ENCODE measurements around the gene ARHGEF40.

DNA sequence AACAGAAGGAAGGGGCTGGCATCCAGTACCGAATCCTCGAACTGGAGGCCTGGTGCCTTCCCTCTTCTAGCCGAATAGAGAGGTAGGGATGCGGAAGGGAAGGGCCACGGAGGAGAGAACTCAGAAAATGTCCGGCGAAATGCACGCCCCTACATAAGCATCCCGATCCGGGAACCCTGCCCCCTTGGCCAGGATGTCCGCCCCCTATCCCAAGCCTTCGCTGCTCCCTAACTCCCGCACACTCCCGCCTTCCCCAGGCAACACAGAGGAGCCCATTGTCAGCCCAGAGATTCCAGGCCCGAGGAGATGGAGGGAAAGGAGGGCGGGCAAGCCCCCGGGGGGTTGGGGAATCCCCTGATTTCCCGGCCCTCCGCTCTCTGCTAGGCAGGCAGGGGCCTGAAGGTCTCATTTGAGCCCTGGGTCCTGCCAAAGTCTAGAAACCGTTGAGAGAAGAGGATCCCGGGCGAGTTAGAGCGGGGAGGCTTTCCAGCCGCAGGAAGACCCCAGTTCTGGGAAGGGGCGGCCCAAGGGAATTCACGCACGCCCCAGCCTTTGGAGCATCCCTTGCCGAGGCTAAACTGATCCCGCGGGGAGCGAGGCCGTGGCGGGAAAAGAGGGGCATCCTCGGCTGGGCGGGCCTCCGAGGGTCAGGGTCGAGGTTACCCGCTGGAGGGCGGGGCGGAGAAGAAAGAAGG is 569 bp upstream of the ARHGEF40 start:
- TF ChIP-seq POLR2A (IDR thresholded peaks at IDR 0.05) = no peak
- TF ChIP-seq, protein P1, sequence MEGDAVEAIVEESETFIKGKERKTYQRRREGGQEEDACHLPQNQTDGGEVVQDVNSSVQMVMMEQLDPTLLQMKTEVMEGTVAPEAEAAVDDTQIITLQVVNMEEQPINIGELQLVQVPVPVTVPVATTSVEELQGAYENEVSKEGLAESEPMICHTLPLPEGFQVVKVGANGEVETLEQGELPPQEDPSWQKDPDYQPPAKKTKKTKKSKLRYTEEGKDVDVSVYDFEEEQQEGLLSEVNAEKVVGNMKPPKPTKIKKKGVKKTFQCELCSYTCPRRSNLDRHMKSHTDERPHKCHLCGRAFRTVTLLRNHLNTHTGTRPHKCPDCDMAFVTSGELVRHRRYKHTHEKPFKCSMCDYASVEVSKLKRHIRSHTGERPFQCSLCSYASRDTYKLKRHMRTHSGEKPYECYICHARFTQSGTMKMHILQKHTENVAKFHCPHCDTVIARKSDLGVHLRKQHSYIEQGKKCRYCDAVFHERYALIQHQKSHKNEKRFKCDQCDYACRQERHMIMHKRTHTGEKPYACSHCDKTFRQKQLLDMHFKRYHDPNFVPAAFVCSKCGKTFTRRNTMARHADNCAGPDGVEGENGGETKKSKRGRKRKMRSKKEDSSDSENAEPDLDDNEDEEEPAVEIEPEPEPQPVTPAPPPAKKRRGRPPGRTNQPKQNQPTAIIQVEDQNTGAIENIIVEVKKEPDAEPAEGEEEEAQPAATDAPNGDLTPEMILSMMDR (IDR thresholded peaks at IDR 0.05) = no peak
